DMS53 treated with DMSO at 0.1 percent for 48 hours (cell line): ENCODE data around the gene WASL.
"Not testable (repeated sequence)": the region's sequence is repeated elsewhere in the genome, so short reads cannot be mapped to it uniquely, and the experiment has no call there.

Experiments
- DNase-seq: peaks from one replicate; lab custom pipeline; 2025; ENCODE audit not compliant: unreplicated experiment; lab: John Stamatoyannopoulos, UW

The WASL gene

GRCh38 chr7:123635551-123636359 is 113.0 kb downstream of the WASL start:
- peak; percentile 26 for DNase-seq

- not testable (repeated sequence) for DNase-seq
Observed at GRCh38 chr7:123634011-123634573, 114.7 kb downstream of the WASL start.

- no peak for DNase-seq
Observed at GRCh38 chr7:123633553-123633952, 115.2 kb downstream of the WASL start.

- DNase-seq: no peak
Observed at GRCh38 chr7:123632808-123633207, 116.0 kb downstream of the WASL start.
